K562 treated with DMSO at 1 percent for 48 hours (cell line): ENCODE measurements around the gene TGFBRAP1. TPM values are rescaled to one million over a fixed set of nuclear protein-coding genes. Genes with fewer than 3 reads are reported as not detected.

Source experiments
- total RNA-seq: library from RNA; unstranded; fragments of 300-600 nt; gene quantifications from 2 replicates; pipeline ENCODE4 v1.2.3, GENCODE V29; 2022; ENCODE audit warnings: low replicate concordance; ENCODE audit errors: extremely low read depth

Gene TGFBRAP1
- total RNA-seq: not detected in 2 replicates

DNA sequence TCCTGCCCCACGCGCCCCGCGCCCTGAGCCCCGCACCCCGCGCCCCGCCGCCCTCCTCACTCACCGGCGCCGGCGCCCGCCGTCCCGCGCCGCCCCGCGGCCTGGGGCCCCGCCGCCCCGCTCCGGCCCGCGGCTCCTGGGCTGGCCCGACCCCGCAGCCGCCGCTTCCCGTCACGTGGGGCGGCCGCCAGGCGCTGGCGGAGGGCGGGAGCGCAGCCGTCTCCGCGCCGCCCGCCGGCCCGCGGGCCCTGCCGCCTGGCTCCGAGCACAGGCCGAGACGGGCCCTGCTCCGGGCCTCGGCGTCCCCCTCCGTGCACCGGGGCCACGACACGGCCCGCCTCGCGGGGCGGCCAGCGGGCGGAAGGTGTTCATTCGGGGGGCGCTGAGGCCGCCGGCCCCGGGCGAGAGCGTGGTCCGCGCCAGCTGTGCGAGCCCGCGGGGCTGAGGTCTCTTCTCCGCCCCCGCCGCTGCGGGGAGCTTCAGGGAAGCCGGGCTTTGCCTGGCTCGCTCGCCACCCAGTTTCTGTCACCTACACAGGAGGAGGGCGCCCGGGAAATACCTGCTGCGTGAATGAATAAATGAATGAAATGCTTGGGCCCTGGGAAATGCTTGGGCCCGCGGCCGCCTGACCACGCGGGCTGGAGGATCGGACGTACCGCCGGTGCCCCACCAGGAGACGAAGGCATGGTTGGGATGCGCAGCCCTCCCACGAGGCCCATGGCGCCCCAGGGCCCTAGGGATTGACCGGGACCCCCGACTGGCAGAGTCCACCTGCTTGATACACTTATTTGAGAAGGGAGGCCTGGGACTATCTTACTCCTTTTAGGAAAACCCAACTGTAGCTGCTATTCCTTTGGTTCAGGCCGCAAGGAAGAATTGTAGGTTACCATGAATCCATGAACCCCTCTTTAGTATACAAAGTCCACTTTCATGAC is at the start of gene TGFBRAP1:
Gene TGFBRAP1 (minus strand): TSS at position 175 of the 935 bp plus-strand sequence. CDS start 21,434 bp downstream, outside the sequence.

DNA sequence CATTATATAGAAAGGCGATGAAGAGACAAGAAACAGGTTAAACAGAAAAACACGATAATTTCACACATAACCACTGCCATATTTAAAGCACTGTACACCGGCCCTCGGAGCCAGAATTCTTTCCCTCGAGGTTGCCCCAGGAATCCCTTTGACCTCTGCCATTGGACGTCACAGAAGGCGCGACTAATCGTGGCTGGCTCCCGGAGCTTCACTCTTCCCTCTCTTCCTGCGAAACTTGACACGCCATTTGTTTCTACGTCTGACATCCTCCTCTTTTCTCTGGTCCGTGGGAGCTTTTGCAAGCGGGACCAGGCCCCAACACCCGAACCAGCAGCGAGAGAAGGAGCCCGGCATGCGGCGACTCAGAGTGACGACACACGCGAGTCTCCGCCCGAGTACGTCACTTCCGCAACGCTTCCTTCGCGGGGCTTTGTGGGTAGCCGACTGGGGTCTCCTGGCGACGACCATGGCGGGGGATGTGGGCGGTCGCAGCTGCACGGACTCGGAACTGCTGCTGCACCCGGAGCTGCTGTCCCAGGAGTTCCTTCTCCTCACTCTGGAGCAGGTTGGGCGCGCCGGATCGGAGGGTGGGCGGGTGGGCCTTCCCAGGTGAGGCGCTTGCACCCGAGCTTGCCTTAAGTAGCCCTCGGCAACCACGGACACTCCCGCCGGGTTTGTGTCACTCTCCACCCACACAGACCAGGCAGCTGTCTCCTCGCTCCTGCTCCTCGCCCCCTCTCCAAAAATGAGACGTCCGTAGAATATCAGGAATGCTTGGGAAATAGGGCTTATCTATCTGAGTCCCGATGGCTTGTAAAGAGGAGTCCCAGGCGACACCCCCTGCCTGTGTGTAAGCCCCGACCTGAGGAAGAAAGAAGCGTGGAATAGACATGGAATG is 7.8 kb upstream of the TGFBRAP1 start, which contains the start of gene C2orf49:
Gene C2orf49 (plus strand): TSS at position 419 of the 898 bp plus-strand sequence. CDS start 48 bp downstream, at position 467.

DNA sequence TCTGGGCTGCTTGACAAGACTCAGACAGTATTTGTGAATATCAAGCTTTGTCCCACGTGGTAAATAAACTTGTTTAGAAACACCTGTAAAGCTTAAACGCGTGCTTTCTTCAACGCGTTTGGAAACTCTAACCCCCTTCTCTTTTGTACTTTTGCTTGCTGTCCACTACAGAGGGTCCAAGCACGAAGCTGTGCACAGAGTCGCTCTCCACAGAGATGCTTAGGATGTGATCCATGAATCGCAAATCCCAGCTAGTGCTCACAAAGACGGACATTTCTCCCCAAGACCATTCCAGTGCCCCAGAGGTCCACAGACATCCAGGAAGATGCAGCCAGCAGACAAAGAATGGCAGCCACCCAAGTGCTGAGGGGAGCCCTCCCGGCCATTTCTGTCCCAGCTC is 88.1 kb downstream of the TGFBRAP1 start, which contains the start of gene GPR45:
Gene GPR45 (plus strand): TSS at position 301 of the 400 bp plus-strand sequence. CDS start 116 bp downstream, outside the sequence.

Other genes with a start within 250 kb of the TGFBRAP1 start
- not detected in 2 replicates for gene GPR45, start 88.0 kb downstream of the TGFBRAP1 start, total RNA-seq
- gene C2orf49, start 7.8 kb upstream of the TGFBRAP1 start, total RNA-seq: not detected in 2 replicates
- not detected in 2 replicates for gene FHL2, start 69.3 kb upstream of the TGFBRAP1 start, total RNA-seq